Measurements from ENCODE around the gene LPP.
A peak's percentile ranks its signal among the peaks of the same experiment; 100 is the strongest.

Gene LPP

GRCh38 chr3:188712991-188713390 is 559.0 kb downstream of the LPP start:
- DNase-seq, result no peak
- in situ Hi-C loops (cut with HindIII; ENCODE audit: low pct_ligation_motif_present, low pct_unique_long_range_greater_than_20kb, low sequenced_read_pairs), result no loop called here

- in situ Hi-C loops (cut with HindIII; ENCODE audit: low pct_ligation_motif_present, low pct_unique_long_range_greater_than_20kb, low sequenced_read_pairs), result no loop called here
- DNase-seq, result no peak
Measured at GRCh38 chr3:188719545-188719944, 565.6 kb downstream of the LPP start.

- in situ Hi-C loops (cut with HindIII; ENCODE audit: low pct_ligation_motif_present, low pct_unique_long_range_greater_than_20kb, low sequenced_read_pairs), result no loop called here
- no peak for DNase-seq
Measured at GRCh38 chr3:188720215-188720614, 566.3 kb downstream of the LPP start.

GRCh38 chr3:188720636-188721035 is 566.7 kb downstream of the LPP start:
- in situ Hi-C loops (cut with HindIII; ENCODE audit: low pct_ligation_motif_present, low pct_unique_long_range_greater_than_20kb, low sequenced_read_pairs), result no loop called here
- peak; percentile 4 for DNase-seq

- no peak for DNase-seq
- in situ Hi-C loops (cut with HindIII; ENCODE audit: low pct_ligation_motif_present, low pct_unique_long_range_greater_than_20kb, low sequenced_read_pairs), result no loop called here
Measured at GRCh38 chr3:188721312-188721711, 567.4 kb downstream of the LPP start.

- no peak for DNase-seq
- in situ Hi-C loops (cut with HindIII; ENCODE audit: low pct_ligation_motif_present, low pct_unique_long_range_greater_than_20kb, low sequenced_read_pairs), result no loop called here
Measured at GRCh38 chr3:188721990-188722389, 568.0 kb downstream of the LPP start.

- DNase-seq, result no peak
- in situ Hi-C loops (cut with HindIII; ENCODE audit: low pct_ligation_motif_present, low pct_unique_long_range_greater_than_20kb, low sequenced_read_pairs), result no loop called here
Measured at GRCh38 chr3:188722963-188723362, 569.0 kb downstream of the LPP start.

GRCh38 chr3:188727052-188727451 is 573.1 kb downstream of the LPP start:
- in situ Hi-C loops (cut with HindIII; ENCODE audit: low pct_ligation_motif_present, low pct_unique_long_range_greater_than_20kb, low sequenced_read_pairs), result no loop called here
- no peak for DNase-seq

GRCh38 chr3:188728371-188728896 is 574.5 kb downstream of the LPP start:
- in situ Hi-C loops (cut with HindIII; ENCODE audit: low pct_ligation_motif_present, low pct_unique_long_range_greater_than_20kb, low sequenced_read_pairs), result no loop called here
- no peak for DNase-seq

GRCh38 chr3:188729422-188729821 is 575.5 kb downstream of the LPP start:
- in situ Hi-C loops (cut with HindIII; ENCODE audit: low pct_ligation_motif_present, low pct_unique_long_range_greater_than_20kb, low sequenced_read_pairs), result no loop called here

GRCh38 chr3:188734395-188734794 is 580.4 kb downstream of the LPP start:
- DNase-seq, result no peak
- in situ Hi-C loops (cut with HindIII; ENCODE audit: low pct_ligation_motif_present, low pct_unique_long_range_greater_than_20kb, low sequenced_read_pairs), result no loop called here

More at GRCh38 chr3:188729422-188729821, 575.5 kb downstream of the LPP start:
- DNase-seq, result no peak

- in situ Hi-C loops (cut with HindIII; ENCODE audit: low pct_ligation_motif_present, low pct_unique_long_range_greater_than_20kb, low sequenced_read_pairs), result no loop called here
Measured at GRCh38 chr3:188739511-188739910, 585.6 kb downstream of the LPP start.

GRCh38 chr3:188740010-188740409 is 586.1 kb downstream of the LPP start:
- in situ Hi-C loops (cut with HindIII; ENCODE audit: low pct_ligation_motif_present, low pct_unique_long_range_greater_than_20kb, low sequenced_read_pairs), result no loop called here

More at GRCh38 chr3:188739511-188739910, 585.6 kb downstream of the LPP start:
- no peak for DNase-seq

GRCh38 chr3:188742755-188743550 is 589.0 kb downstream of the LPP start:
- in situ Hi-C loops (cut with HindIII; ENCODE audit: low pct_ligation_motif_present, low pct_unique_long_range_greater_than_20kb, low sequenced_read_pairs), result no loop called here
- no peak for DNase-seq

More at GRCh38 chr3:188740010-188740409, 586.1 kb downstream of the LPP start:
- no peak for DNase-seq

GRCh38 chr3:188744166-188744565 is 590.2 kb downstream of the LPP start:
- no peak for DNase-seq
- in situ Hi-C loops (cut with HindIII; ENCODE audit: low pct_ligation_motif_present, low pct_unique_long_range_greater_than_20kb, low sequenced_read_pairs), result no loop called here

- in situ Hi-C loops (cut with HindIII; ENCODE audit: low pct_ligation_motif_present, low pct_unique_long_range_greater_than_20kb, low sequenced_read_pairs), result no loop called here
- no peak for DNase-seq
Measured at GRCh38 chr3:188745031-188745430, 591.1 kb downstream of the LPP start.

- in situ Hi-C loops (cut with HindIII; ENCODE audit: low pct_ligation_motif_present, low pct_unique_long_range_greater_than_20kb, low sequenced_read_pairs), result no loop called here
- no peak for DNase-seq
Measured at GRCh38 chr3:188746291-188746783, 592.4 kb downstream of the LPP start.

GRCh38 chr3:188747489-188747888 is 593.5 kb downstream of the LPP start:
- DNase-seq, result no peak
- in situ Hi-C loops (cut with HindIII; ENCODE audit: low pct_ligation_motif_present, low pct_unique_long_range_greater_than_20kb, low sequenced_read_pairs), result no loop called here

- in situ Hi-C loops (cut with HindIII; ENCODE audit: low pct_ligation_motif_present, low pct_unique_long_range_greater_than_20kb, low sequenced_read_pairs), result no loop called here
- peak; percentile 42 for DNase-seq
Measured at GRCh38 chr3:188749010-188749617, 595.2 kb downstream of the LPP start.

- in situ Hi-C loops (cut with HindIII; ENCODE audit: low pct_ligation_motif_present, low pct_unique_long_range_greater_than_20kb, low sequenced_read_pairs), result no loop called here
- no peak for DNase-seq
Measured at GRCh38 chr3:188749830-188750229, 595.9 kb downstream of the LPP start.

Data from ACHN (cell line).